ENCODE results near the gene JMJD6. TPM values are rescaled to one million over a fixed set of nuclear protein-coding genes. Genes with fewer than 3 reads are reported as not detected.

The JMJD6 gene
- polyA plus RNA-seq, 1 experiment, result 17.2 TPM

- no peaks in the 10 kb centered on the region for H3K27me3 ChIP-seq (ENCODE audit: control insufficient read depth, insufficient read depth, low read length)
- H3K4me3 ChIP-seq (ENCODE audit: low read depth, low read length), result no peak overlapping the region
- ChIA-PET POLR2A (no interaction called here), CTCF (interaction anchor here (1.0 to 1.7 kb wide), 4 partner anchors 11 to 134 kb away, joined by 3 to 6 read pairs (median 4); no protein-coding TSS in a partner anchor)
- TF ChIP-seq CTCF (IDR thresholded peaks at IDR 0.05; ENCODE audit: insufficient read depth, low read depth, low read length), result no peak
- H3K36me3 ChIP-seq (ENCODE audit: control insufficient read depth, insufficient read depth, low read length), result peaks cover 10% of the 10 kb centered on the region
- DNase-seq (ENCODE audit: low read depth), result no peak
Observed at GRCh38 chr17:76691379-76692191, 34.8 kb downstream of the JMJD6 start.

- Histone ChIP-seq H3K4me3 (ENCODE audit: low read depth, low read length) (no peak overlapping the region), H3K27me3 (ENCODE audit: control insufficient read depth, insufficient read depth, low read length) (no peaks in the 10 kb centered on the region), H3K36me3 (ENCODE audit: control insufficient read depth, insufficient read depth, low read length) (peaks cover 9% of the 10 kb centered on the region)
- DNase-seq (ENCODE audit: low read depth), result no peak
- CTCF ChIA-PET, result interaction anchor here (0.7 to 1.7 kb wide), 5 partner anchors 10 to 133 kb away, joined by 3 to 6 read pairs (median 4); no protein-coding TSS in a partner anchor
- POLR2A ChIA-PET, result no interaction called here
- TF ChIP-seq CTCF (IDR thresholded peaks at IDR 0.05; ENCODE audit: insufficient read depth, low read depth, low read length), result no peak
Observed at GRCh38 chr17:76690596-76691280, 35.7 kb downstream of the JMJD6 start.

GRCh38 chr17:76689859-76690258, 36.5 kb downstream of the JMJD6 start:
- H3K36me3 ChIP-seq (ENCODE audit: control insufficient read depth, insufficient read depth, low read length), result peaks cover 9% of the 10 kb centered on the region
- CTCF ChIA-PET, result interaction anchor here (1.2 to 1.7 kb wide), 5 partner anchors 8 to 36 kb away, joined by 3 to 6 read pairs (median 5); no protein-coding TSS in a partner anchor
- H3K27me3 ChIP-seq (ENCODE audit: control insufficient read depth, insufficient read depth, low read length), result no peaks in the 10 kb centered on the region
- H3K4me3 ChIP-seq (ENCODE audit: low read depth, low read length), result no peak overlapping the region
- DNase-seq (ENCODE audit: low read depth), result no peak
- TF ChIP-seq CTCF (IDR thresholded peaks at IDR 0.05; ENCODE audit: insufficient read depth, low read depth, low read length), result no peak
- POLR2A ChIA-PET, result no interaction called here

GRCh38 chr17:76688165-76688622, 38.2 kb downstream of the JMJD6 start:
- no peak for DNase-seq (ENCODE audit: low read depth)
- POLR2A ChIA-PET, result interaction anchor here (0.8 kb wide), 2 partner anchors 16 to 20 kb away, joined by 3 to 5 read pairs; no protein-coding TSS in a partner anchor
- CTCF ChIA-PET, result interaction anchor here (0.9 to 1.7 kb wide), 5 partner anchors 9 to 165 kb away, joined by 3 to 5 read pairs (median 4); no protein-coding TSS in a partner anchor
- no peak for TF ChIP-seq CTCF (IDR thresholded peaks at IDR 0.05; ENCODE audit: insufficient read depth, low read depth, low read length)
- Histone ChIP-seq H3K4me3 (ENCODE audit: low read depth, low read length) (no peak overlapping the region), H3K27me3 (ENCODE audit: control insufficient read depth, insufficient read depth, low read length) (no peaks in the 10 kb centered on the region), H3K36me3 (ENCODE audit: control insufficient read depth, insufficient read depth, low read length) (peaks cover 15% of the 10 kb centered on the region)
